ENCODE measurements around the gene MCM9.

MCM9 gene

GRCh38 chr6:118784641-118785164 is 150.3 kb downstream of the MCM9 start:
- no peak for DNase-seq (ENCODE audit: low read depth in 1 of 2, low spot score in 1 of 2)
- Histone ChIP-seq H3K27me3 (ENCODE audit: insufficient read depth, poor library complexity, severe bottlenecking) (no peaks in the 10 kb centered on the region), H3K27ac (replicated peaks) (no peak overlapping the region), H3K4me3 (replicated peaks; ENCODE audit: insufficient read depth, low read length) (no peak overlapping the region)
- TF ChIP-seq REST (IDR thresholded peaks at IDR 0.05; ENCODE audit: insufficient replicate concordance, low read depth): no peak
- TF ChIP-seq POLR2AphosphoS5 (IDR thresholded peaks at IDR 0.05; ENCODE audit: low read depth): no peak
- no peak for TF ChIP-seq GABPA (IDR thresholded peaks at IDR 0.05; ENCODE audit: low read depth)
- TF ChIP-seq, protein P1, sequence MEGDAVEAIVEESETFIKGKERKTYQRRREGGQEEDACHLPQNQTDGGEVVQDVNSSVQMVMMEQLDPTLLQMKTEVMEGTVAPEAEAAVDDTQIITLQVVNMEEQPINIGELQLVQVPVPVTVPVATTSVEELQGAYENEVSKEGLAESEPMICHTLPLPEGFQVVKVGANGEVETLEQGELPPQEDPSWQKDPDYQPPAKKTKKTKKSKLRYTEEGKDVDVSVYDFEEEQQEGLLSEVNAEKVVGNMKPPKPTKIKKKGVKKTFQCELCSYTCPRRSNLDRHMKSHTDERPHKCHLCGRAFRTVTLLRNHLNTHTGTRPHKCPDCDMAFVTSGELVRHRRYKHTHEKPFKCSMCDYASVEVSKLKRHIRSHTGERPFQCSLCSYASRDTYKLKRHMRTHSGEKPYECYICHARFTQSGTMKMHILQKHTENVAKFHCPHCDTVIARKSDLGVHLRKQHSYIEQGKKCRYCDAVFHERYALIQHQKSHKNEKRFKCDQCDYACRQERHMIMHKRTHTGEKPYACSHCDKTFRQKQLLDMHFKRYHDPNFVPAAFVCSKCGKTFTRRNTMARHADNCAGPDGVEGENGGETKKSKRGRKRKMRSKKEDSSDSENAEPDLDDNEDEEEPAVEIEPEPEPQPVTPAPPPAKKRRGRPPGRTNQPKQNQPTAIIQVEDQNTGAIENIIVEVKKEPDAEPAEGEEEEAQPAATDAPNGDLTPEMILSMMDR (IDR thresholded peaks at IDR 0.05; ENCODE audit: insufficient read depth, low read length): no peak
- TF ChIP-seq SPI1 (IDR thresholded peaks at IDR 0.05; ENCODE audit: borderline replicate concordance, low read depth): no peak

GRCh38 chr6:118783931-118784550 is 150.9 kb downstream of the MCM9 start:
- Histone ChIP-seq H3K27me3 (ENCODE audit: insufficient read depth, poor library complexity, severe bottlenecking) (no peaks in the 10 kb centered on the region), H3K4me3 (replicated peaks; ENCODE audit: insufficient read depth, low read length) (no peak overlapping the region), H3K27ac (replicated peaks) (no peak overlapping the region)
- TF ChIP-seq REST (IDR thresholded peaks at IDR 0.05; ENCODE audit: insufficient replicate concordance, low read depth): no peak
- TF ChIP-seq SPI1 (IDR thresholded peaks at IDR 0.05; ENCODE audit: borderline replicate concordance, low read depth): no peak
- TF ChIP-seq, protein P1 (IDR thresholded peaks at IDR 0.05; ENCODE audit: insufficient read depth, low read length): no peak
- TF ChIP-seq GABPA (IDR thresholded peaks at IDR 0.05; ENCODE audit: low read depth): no peak
- no peak for TF ChIP-seq POLR2AphosphoS5 (IDR thresholded peaks at IDR 0.05; ENCODE audit: low read depth)
- DNase-seq (ENCODE audit: low read depth in 1 of 2, low spot score in 1 of 2): no peak

DNA sequence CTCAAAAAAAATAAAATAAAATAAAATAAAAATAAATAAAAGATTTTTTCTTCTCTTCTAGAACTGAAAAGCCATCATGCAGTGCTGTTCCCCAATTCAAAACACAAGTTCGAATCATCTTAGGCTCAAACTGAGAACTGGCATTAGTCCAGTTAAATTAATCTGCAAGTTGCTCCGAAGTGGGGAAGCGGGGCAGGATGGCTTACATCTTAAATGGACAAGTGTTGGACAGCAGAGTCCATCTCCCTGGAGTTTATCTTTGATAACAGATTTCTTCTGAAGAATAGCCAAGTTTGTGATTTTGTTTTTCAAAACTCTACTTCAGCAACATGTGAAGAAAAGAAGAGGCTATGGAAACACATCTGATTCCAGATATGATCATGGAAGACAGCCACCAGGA is 152.3 kb downstream of the MCM9 start:
- no peak for TF ChIP-seq REST (IDR thresholded peaks at IDR 0.05; ENCODE audit: insufficient replicate concordance, low read depth)
- TF ChIP-seq GABPA (IDR thresholded peaks at IDR 0.05; ENCODE audit: low read depth): no peak
- TF ChIP-seq SPI1 (IDR thresholded peaks at IDR 0.05; ENCODE audit: borderline replicate concordance, low read depth): no peak
- TF ChIP-seq POLR2AphosphoS5 (IDR thresholded peaks at IDR 0.05; ENCODE audit: low read depth): no peak
- TF ChIP-seq, protein P1 (IDR thresholded peaks at IDR 0.05; ENCODE audit: insufficient read depth, low read length): no peak
- H3K27ac ChIP-seq (replicated peaks): no peak overlapping the region
- H3K4me3 ChIP-seq (replicated peaks; ENCODE audit: insufficient read depth, low read length): no peak overlapping the region
- no peaks in the 10 kb centered on the region for H3K27me3 ChIP-seq (ENCODE audit: insufficient read depth, poor library complexity, severe bottlenecking)
- DNase-seq (ENCODE audit: low read depth in 1 of 2, low spot score in 1 of 2): no peak
